Astrocyte (in vitro differentiated cells and primary cell): ENCODE data around the gene MORC2.

ENCODE experiments used
- CTCF ChIP-seq: IDR thresholded peaks from 2 replicates; pipeline ENCODE4 v1.5.1; 2011; ENCODE audit warnings: low read depth, mild to moderate bottlenecking, inconsistent platforms, low read length, moderate library complexity; ENCODE audit not compliant: insufficient read depth
- EZH2 ChIP-seq: IDR thresholded peaks from 2 replicates; pipeline ENCODE4 v1.6.1; 2012; ENCODE audit warnings: mild to moderate bottlenecking, low read length, inconsistent platforms; ENCODE audit not compliant: insufficient read depth

- TF ChIP-seq CTCF (no peak), EZH2 (no peak)
Measured at GRCh38 chr22:30877662-30878515, 90.7 kb downstream of the MORC2 start.
